PC-9 (cell line): ENCODE measurements around the gene DYNLRB1. TPM values are rescaled to one million over a fixed set of nuclear protein-coding genes. Genes with fewer than 3 reads are reported as not detected.

Source experiments
- BruUV-seq: library from RNA; stranded (reverse); fragments of 400-500 nt; replicated peaks from 2 replicates; lab custom pipeline; 2021; lab: Mats Ljungman, UMichigan
- CTCF ChIA-PET: fragments of 300-600 bp; sonication (Branson Sonifier 250); formaldehyde crosslinking; loops from one replicate; lab custom pipeline; 2022; ENCODE audit warnings: antibody characterized with exemption; lab: Charles Lee
- POLR2A ChIA-PET: fragments of 300-600 bp; sonication (Branson Sonifier 250); formaldehyde crosslinking; loops from one replicate; lab custom pipeline; 2022; ENCODE audit warnings: antibody characterized with exemption; ENCODE audit not compliant: unreplicated experiment; lab: Charles Lee
- DNase-seq, 2 experiments: peaks; one replicate each; pipeline versions ENCODE4 v3.0.0 to v3.0.0-alpha.2; 2015 to 2022; ENCODE audit warnings: mixed read lengths in 1 of 2
- H2AFZ ChIP-seq: fragments of 200-600 bp; sonication (generic); 2 replicates; pipeline ENCODE4 v1.8.1; 2017; ENCODE audit warnings: antibody characterized with exemption
- H3F3A ChIP-seq: fragments of 200-600 bp; sonication (generic); 2 replicates; pipeline ENCODE4 v1.8.1; 2017; ENCODE audit warnings: antibody characterized with exemption, mild to moderate bottlenecking, low read depth; ENCODE audit not compliant: insufficient read depth
- H3K27ac ChIP-seq: fragments of 200-600 bp; sonication (generic); 2 replicates; pipeline ENCODE4 v1.6.1; 2016; ENCODE audit warnings: mixed run types
- H3K27me3 ChIP-seq: fragments of 200-600 bp; sonication (generic); 2 replicates; pipeline ENCODE4 v1.6.1; 2016; ENCODE audit warnings: low read depth, mixed run types; ENCODE audit not compliant: insufficient read depth
- H3K36me3 ChIP-seq: fragments of 200-600 bp; sonication (generic); 2 replicates; pipeline ENCODE4 v1.6.1; 2016; ENCODE audit warnings: low read depth, mixed run types
- H3K4me1 ChIP-seq: fragments of 200-600 bp; sonication (generic); replicated peaks from 2 replicates; pipeline ENCODE4 v1.6.1; 2016; ENCODE audit warnings: mixed run types; ENCODE audit not compliant: insufficient read depth
- H3K4me2 ChIP-seq: fragments of 200-600 bp; sonication (generic); 2 replicates; pipeline ENCODE4 v1.6.1; 2017; ENCODE audit warnings: mixed run types
- H3K4me3 ChIP-seq: fragments of 200-600 bp; sonication (generic); 2 replicates; pipeline ENCODE4 v1.6.1; 2016; ENCODE audit warnings: mixed run types
- H3K79me2 ChIP-seq: fragments of 200-600 bp; sonication (generic); 2 replicates; pipeline ENCODE4 v1.6.1; 2017; ENCODE audit warnings: low read depth, mixed run types
- H3K9me2 ChIP-seq: fragments of 200-600 bp; sonication (generic); 2 replicates; pipeline ENCODE4 v1.8.1; 2017; ENCODE audit warnings: mild to moderate bottlenecking; ENCODE audit not compliant: insufficient read depth
- H3K9me3 ChIP-seq: fragments of 200-600 bp; sonication (generic); 2 replicates; pipeline ENCODE4 v1.8.1; 2016; ENCODE audit warnings: low read depth; ENCODE audit not compliant: insufficient read depth
- H4K20me1 ChIP-seq: fragments of 200-600 bp; sonication (generic); 2 replicates; pipeline ENCODE4 v1.8.1; 2017; ENCODE audit not compliant: insufficient read depth
- EZH2 ChIP-seq: fragments of 200-600 bp; sonication (generic); IDR thresholded peaks from 2 replicates; pipeline ENCODE4 v1.8.0; 2017; ENCODE audit warnings: antibody characterized with exemption, low read depth
- intact Hi-C: fragments of 100-400 bp; cut with micrococcal nuclease; formaldehyde crosslinking; loops from one replicate; pipeline ENCODE4 v1.10.0; 2022; ENCODE audit not compliant: unreplicated experiment
- total RNA-seq: library from RNA; stranded (reverse); gene quantifications from 2 replicates; pipeline ENCODE4 v1.2.3, GENCODE V29; 2021
- TF ChIP-seq, protein P1 (sequence below): fragments of 200-600 bp; sonication (generic); conservative IDR thresholded peaks from 2 replicates; pipeline ENCODE4 v1.6.1; 2017; ENCODE audit warnings: mixed run types, antibody characterized with exemption, mild to moderate bottlenecking, moderate library complexity

Gene DYNLRB1
- total RNA-seq, 1 experiment from 2014 or later = 179 TPM

DNA sequence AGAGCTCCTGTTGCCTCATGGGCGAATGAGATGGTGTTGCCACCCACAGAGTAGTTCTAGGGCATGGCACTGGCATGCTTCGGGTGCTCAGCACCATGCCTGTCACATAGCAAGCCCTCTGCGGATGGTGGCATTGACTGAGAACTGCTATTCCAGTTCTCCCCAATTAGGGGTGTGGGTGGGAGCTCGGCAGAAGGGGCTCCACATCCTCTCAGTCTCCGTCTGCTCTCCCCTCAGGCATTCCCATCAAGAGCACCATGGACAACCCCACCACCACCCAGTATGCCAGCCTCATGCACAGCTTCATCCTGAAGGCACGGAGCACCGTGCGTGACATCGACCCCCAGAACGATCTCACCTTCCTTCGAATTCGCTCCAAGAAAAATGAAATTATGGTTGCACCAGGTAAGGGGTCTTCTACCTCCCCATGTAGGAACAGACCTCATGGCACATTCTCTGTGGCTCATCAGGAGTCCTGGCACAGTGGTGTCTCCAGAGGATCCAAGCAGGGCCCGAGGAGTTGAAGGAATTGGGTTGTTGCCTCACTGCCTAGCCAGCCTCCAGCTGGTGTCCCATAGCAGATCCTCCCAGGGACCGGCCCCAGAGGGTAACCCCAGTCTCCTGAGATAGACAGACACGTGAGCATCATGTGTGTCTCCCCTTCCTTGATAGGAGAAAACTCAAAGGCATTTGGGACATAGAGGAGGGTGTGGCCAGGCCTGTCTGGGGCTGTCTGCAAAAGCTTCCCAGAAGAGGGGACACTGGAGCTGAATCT, 18.4 kb downstream of the DYNLRB1 start:
- H3K9me2 ChIP-seq = no peaks in the 10 kb centered on the region
- no TSS peak for BruUV-seq
- CTCF ChIA-PET = interaction anchor here (0.6 kb wide), 1 partner anchor 146 kb away, joined by 5 read pairs; no protein-coding TSS in a partner anchor

DNA sequence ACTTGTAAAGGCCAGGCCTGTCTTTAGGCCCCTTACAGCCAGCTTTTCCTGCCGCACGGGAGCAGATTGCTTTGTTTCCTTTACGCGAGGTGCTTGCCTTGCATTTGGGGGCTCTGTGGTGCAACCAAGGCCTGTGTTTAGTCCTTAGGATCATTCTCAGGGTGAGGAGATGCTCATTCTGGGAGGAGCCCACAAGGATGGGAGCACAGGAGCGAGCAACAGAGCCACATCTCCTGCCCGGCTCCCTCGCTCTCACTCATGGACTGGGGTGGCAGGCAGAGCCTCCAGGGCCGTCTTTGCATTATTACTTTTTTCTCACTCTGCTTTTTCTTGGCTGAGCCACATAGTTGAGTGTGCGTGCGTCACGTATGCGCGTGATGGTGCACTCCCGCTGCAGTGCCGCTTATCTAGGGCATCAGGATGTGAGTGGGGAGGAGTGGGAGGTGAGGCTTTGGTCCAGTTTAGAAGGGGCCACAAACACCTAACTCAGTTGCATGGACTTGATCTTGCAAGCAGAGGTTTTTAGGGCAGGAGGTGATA, 19.1 kb downstream of the DYNLRB1 start:
- H2AFZ ChIP-seq = no peak overlapping the region
- H3K4me2 ChIP-seq = no peak overlapping the region
- CTCF ChIA-PET = interaction anchor here (0.6 kb wide), 1 partner anchor 145 kb away, joined by 5 read pairs; no protein-coding TSS in a partner anchor
- DNase-seq = no peak
- intact Hi-C loops = no loop called here
- H3K79me2 ChIP-seq = no peaks in the 10 kb centered on the region
- H3K36me3 ChIP-seq = peaks cover 23% of the 10 kb centered on the region
- TF ChIP-seq, protein P1, sequence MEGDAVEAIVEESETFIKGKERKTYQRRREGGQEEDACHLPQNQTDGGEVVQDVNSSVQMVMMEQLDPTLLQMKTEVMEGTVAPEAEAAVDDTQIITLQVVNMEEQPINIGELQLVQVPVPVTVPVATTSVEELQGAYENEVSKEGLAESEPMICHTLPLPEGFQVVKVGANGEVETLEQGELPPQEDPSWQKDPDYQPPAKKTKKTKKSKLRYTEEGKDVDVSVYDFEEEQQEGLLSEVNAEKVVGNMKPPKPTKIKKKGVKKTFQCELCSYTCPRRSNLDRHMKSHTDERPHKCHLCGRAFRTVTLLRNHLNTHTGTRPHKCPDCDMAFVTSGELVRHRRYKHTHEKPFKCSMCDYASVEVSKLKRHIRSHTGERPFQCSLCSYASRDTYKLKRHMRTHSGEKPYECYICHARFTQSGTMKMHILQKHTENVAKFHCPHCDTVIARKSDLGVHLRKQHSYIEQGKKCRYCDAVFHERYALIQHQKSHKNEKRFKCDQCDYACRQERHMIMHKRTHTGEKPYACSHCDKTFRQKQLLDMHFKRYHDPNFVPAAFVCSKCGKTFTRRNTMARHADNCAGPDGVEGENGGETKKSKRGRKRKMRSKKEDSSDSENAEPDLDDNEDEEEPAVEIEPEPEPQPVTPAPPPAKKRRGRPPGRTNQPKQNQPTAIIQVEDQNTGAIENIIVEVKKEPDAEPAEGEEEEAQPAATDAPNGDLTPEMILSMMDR = no peak
- TF ChIP-seq EZH2 = no peak
- no peak overlapping the region for H3K27ac ChIP-seq
- H3F3A ChIP-seq = peaks cover 4% of the 10 kb centered on the region; the same call in 1 of the 2 replicates
- H3K4me3 ChIP-seq = no peak overlapping the region
- no TSS peak for BruUV-seq
- POLR2A ChIA-PET = no interaction called here
- H3K9me3 ChIP-seq = no peaks in the 10 kb centered on the region
- H3K27me3 ChIP-seq = no peaks in the 10 kb centered on the region
- H4K20me1 ChIP-seq = no peaks in the 10 kb centered on the region
- no peaks in the 10 kb centered on the region for H3K4me1 ChIP-seq
- H3K9me2 ChIP-seq = no peaks in the 10 kb centered on the region

More for the DNA sequence above, 18.4 kb downstream of the DYNLRB1 start:
- Histone ChIP-seq H3K9me3 (no peaks in the 10 kb centered on the region), H3K79me2 (no peaks in the 10 kb centered on the region), H3K27ac (no peak overlapping the region), H3K27me3 (no peaks in the 10 kb centered on the region), H4K20me1 (no peaks in the 10 kb centered on the region), H3K4me2 (no peak overlapping the region), H3K4me3 (no peak overlapping the region), H3K36me3 (peaks cover 31% of the 10 kb centered on the region), H2AFZ (no peak overlapping the region), H3F3A (peaks cover 4% of the 10 kb centered on the region; the same call in 1 of the 2 replicates), H3K4me1 (no peaks in the 10 kb centered on the region)
- POLR2A ChIA-PET = no interaction called here
- DNase-seq = no peak
- TF ChIP-seq EZH2 = no peak
- TF ChIP-seq, protein P1 = no peak
- intact Hi-C loops = no loop called here

DNA sequence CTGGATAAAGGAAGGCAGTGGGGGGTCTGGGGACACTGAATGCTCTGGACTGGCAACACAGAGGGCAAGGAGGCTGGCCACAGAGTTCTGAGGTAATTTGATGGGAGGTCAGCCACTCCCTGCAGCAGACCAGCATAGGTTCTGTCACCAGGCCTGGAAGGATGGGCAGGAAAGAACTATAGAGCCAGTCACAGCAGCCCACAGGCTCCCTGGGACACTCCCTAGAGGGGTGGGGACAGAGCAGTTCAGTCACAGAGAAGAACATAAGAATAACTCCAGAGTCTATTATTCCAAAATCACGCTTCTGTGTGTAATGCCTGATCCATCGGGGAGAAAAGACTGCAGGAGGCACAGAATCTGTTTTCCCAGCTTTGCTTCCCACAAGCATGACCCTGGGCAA, 19.6 kb downstream of the DYNLRB1 start:
- CTCF ChIA-PET = no interaction called here
- Histone ChIP-seq H3K27ac (no peak overlapping the region), H3K9me2 (no peaks in the 10 kb centered on the region), H4K20me1 (no peaks in the 10 kb centered on the region), H3F3A (peaks cover 4% of the 10 kb centered on the region; the same call in 1 of the 2 replicates), H3K4me1 (no peaks in the 10 kb centered on the region), H3K27me3 (no peaks in the 10 kb centered on the region), H3K79me2 (no peaks in the 10 kb centered on the region), H3K9me3 (no peaks in the 10 kb centered on the region), H3K4me3 (no peak overlapping the region), H3K4me2 (no peak overlapping the region), H3K36me3 (peaks cover 22% of the 10 kb centered on the region), H2AFZ (no peak overlapping the region)
- intact Hi-C loops = no loop called here
- TF ChIP-seq, protein P1 = no peak
- no peak for TF ChIP-seq EZH2
- BruUV-seq = no TSS peak
- no peak for DNase-seq
- POLR2A ChIA-PET = no interaction called here
